Bronchial epithelial cell (primary cell): ENCODE results near the gene OR1E1. TPM values are rescaled to one million over a fixed set of nuclear protein-coding genes. Genes with fewer than 3 reads are reported as not detected.
A peak's percentile ranks its signal among the peaks of the same experiment; 100 is the strongest.
"Not testable (repeated sequence)": the region's sequence is repeated elsewhere in the genome, so short reads cannot be mapped to it uniquely, and the experiment has no call there.

Experiments
- DNase-seq: peaks from one replicate; pipeline ENCODE4 v3.0.0-alpha.2; 2010; ENCODE audit warnings: low read depth
- FAIRE-seq: peaks from 2 replicates; lab custom pipeline; 2011; peaks lifted over from hg19 to GRCh38; lab: Jason Lieb, UNC
- H3K27me3 ChIP-seq: 2 replicates; pipeline ENCODE4 v1.5.1; 2011; ENCODE audit warnings: low read length; ENCODE audit not compliant: control insufficient read depth, insufficient read depth
- H3K36me3 ChIP-seq: 2 replicates; pipeline ENCODE4 v1.5.1; 2011; ENCODE audit warnings: low read length; ENCODE audit not compliant: control insufficient read depth, insufficient read depth
- H3K4me3 ChIP-seq: 2 replicates; pipeline ENCODE4 v1.5.1; 2011; ENCODE audit warnings: mild to moderate bottlenecking, low read depth, low read length, control low read depth
- CTCF ChIP-seq: IDR thresholded peaks from 2 replicates; pipeline ENCODE4 v1.5.1; 2011; ENCODE audit warnings: mild to moderate bottlenecking, moderate library complexity, low read length, control low read depth, inconsistent platforms; ENCODE audit not compliant: insufficient read depth, severe bottlenecking
- total RNA-seq: library from RNA; depleted of rRNA; stranded (reverse); fragments of >200 nt; gene quantifications from 2 replicates; pipeline ENCODE4 v1.2.1, GENCODE V29; 2014

The OR1E1 gene
- total RNA-seq, 1 donor from 2014 or later, result not detected

- FAIRE-seq, result no peak
- H3K27me3 ChIP-seq, result no peaks in the 10 kb centered on the region
- no peak overlapping the region for H3K4me3 ChIP-seq
- no peak for DNase-seq
- TF ChIP-seq CTCF, result no peak
- H3K36me3 ChIP-seq, result no peaks in the 10 kb centered on the region
Observed at GRCh38 chr17:3389791-3390190, 8.4 kb downstream of the OR1E1 start.

- TF ChIP-seq CTCF, result no peak
- Histone ChIP-seq H3K4me3 (peak within 1 kb of the TSS; percentile 8), H3K27me3 (no peaks in the 10 kb centered on the region), H3K36me3 (no peaks in the 10 kb centered on the region)
- DNase-seq (no peak), FAIRE-seq (no peak)
Observed at GRCh38 chr17:3385869-3386816, 12.1 kb downstream of the OR1E1 start, which contains the start of gene OR3A2. Gene OR3A2, minus strand, starts transcription at chr17:3386308.

GRCh38 chr17:3381957-3382356 is 16.3 kb downstream of the OR1E1 start:
- FAIRE-seq, result no peak

GRCh38 chr17:3378321-3378720 is 19.9 kb downstream of the OR1E1 start:
- no peaks in the 10 kb centered on the region for H3K36me3 ChIP-seq
- FAIRE-seq, result no peak
- H3K4me3 ChIP-seq, result no peak overlapping the region
- DNase-seq, result no peak
- H3K27me3 ChIP-seq, result no peaks in the 10 kb centered on the region
- no peak for TF ChIP-seq CTCF

More at GRCh38 chr17:3381957-3382356, 16.3 kb downstream of the OR1E1 start:
- DNase-seq, result no peak
- H3K27me3 ChIP-seq, result no peaks in the 10 kb centered on the region
- no peaks in the 10 kb centered on the region for H3K36me3 ChIP-seq
- no peak for TF ChIP-seq CTCF
- H3K4me3 ChIP-seq, result no peak overlapping the region

- H3K4me3 ChIP-seq, H3K36me3 ChIP-seq, DNase-seq, H3K27me3 ChIP-seq, FAIRE-seq: not testable (repeated sequence)
Observed at GRCh38 chr17:3371167-3371566, 27.0 kb downstream of the OR1E1 start.

Other genes with a start within 250 kb of the OR1E1 start
- not detected in 2 replicates for gene OR1A2, start 200.9 kb downstream of the OR1E1 start, total RNA-seq
- gene OR1A1, start 190.7 kb downstream of the OR1E1 start, total RNA-seq, result not detected in 2 replicates
- not detected in 2 replicates for gene OR3A1, start 100.0 kb downstream of the OR1E1 start, total RNA-seq
- not detected in 2 replicates for gene OR3A2, start 12.1 kb downstream of the OR1E1 start, total RNA-seq
- gene OR3A3, start 13.0 kb upstream of the OR1E1 start, total RNA-seq, result not detected in 2 replicates
- gene OR1E2, start 35.4 kb upstream of the OR1E1 start, total RNA-seq, result not detected in 2 replicates
- not detected in 2 replicates for gene SPATA22, start 73.4 kb upstream of the OR1E1 start, total RNA-seq
- not detected in 2 replicates for gene ASPA, start 77.6 kb upstream of the OR1E1 start, total RNA-seq
- 0.79 and 1.2 TPM in 2 replicates for gene TRPV3, start 159.4 kb upstream of the OR1E1 start, total RNA-seq
- 1.6 and 2.0 TPM in 2 replicates for gene TRPV1, start 211.0 kb upstream of the OR1E1 start, total RNA-seq
- 7.6 and 9.0 TPM in 2 replicates for gene SHPK, start 237.8 kb upstream of the OR1E1 start, total RNA-seq
- gene CTNS, start 238.3 kb upstream of the OR1E1 start, total RNA-seq, result 15.0 and 31.3 TPM in 2 replicates